GM12874 (cell line): ENCODE data around the gene S1PR3.

Experiments
- TF ChIP-seq, protein P1 (sequence below): IDR thresholded peaks from 2 replicates; pipeline ENCODE4 v1.5.1; 2011; ENCODE audit warnings: low read depth, mild to moderate bottlenecking, control low read depth, low read length, moderate library complexity; ENCODE audit not compliant: insufficient read depth

The S1PR3 gene

DNA sequence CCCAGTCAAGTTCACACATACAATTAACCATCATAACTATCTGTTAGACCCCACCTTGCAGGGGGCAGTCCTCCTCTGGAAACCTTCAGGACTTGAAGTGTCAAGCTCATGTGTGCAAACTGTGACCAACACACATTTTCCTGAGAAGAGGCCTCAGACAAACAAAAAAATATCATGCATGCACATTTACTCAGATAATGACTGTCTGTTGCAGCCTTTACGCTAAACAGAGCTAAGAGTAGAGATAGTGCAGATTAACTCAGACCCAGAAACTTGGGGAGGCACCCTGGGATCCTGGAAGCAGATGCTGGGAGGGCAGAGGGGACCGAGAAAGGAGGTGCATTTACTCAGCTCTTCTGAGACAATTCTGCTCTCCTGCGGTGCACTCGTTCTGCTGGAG lies 3.6 kb upstream of the S1PR3 start:
- TF ChIP-seq, protein P1, sequence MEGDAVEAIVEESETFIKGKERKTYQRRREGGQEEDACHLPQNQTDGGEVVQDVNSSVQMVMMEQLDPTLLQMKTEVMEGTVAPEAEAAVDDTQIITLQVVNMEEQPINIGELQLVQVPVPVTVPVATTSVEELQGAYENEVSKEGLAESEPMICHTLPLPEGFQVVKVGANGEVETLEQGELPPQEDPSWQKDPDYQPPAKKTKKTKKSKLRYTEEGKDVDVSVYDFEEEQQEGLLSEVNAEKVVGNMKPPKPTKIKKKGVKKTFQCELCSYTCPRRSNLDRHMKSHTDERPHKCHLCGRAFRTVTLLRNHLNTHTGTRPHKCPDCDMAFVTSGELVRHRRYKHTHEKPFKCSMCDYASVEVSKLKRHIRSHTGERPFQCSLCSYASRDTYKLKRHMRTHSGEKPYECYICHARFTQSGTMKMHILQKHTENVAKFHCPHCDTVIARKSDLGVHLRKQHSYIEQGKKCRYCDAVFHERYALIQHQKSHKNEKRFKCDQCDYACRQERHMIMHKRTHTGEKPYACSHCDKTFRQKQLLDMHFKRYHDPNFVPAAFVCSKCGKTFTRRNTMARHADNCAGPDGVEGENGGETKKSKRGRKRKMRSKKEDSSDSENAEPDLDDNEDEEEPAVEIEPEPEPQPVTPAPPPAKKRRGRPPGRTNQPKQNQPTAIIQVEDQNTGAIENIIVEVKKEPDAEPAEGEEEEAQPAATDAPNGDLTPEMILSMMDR, result no peak

DNA sequence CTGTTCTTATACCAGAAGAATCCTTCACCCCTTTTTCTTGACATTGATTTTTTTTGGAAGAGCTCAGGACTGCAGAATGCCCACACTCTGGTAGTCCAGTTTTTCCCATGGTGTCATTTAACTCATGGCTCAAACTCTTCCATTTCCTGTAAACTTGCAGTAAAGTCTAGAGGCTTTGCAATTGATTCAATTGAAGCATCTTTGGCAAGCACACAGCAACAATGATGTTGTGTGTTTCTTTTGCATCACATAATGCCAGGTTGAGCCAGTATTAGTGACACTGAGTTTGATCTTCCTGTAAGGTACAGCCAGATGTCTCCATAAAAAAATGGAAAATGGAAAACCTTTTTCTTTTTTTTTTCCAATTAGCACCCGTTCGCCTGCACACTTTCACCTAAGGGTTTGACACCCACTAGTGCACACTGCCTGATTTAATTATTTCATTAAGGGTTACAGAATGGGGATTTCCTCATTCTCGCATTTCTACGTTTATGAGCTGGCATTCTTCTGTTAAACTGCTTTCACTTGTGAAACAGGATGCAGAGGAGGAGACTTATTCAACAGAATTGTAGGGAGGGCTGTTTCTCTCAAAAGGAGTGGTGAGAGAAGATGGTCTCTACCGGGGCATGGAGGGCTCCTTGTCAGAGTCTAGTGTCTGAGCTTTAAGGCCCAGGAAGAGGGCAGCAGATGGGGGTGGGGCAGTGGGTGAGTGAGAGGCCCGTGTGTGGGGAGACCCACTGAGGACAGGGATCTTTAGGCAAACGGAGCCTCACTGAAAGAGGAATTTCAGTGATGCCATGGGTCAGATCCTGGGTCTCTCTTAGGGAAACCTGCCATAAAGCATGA lies 2.2 kb upstream of the S1PR3 start:
- TF ChIP-seq, protein P1, result no peak

DNA sequence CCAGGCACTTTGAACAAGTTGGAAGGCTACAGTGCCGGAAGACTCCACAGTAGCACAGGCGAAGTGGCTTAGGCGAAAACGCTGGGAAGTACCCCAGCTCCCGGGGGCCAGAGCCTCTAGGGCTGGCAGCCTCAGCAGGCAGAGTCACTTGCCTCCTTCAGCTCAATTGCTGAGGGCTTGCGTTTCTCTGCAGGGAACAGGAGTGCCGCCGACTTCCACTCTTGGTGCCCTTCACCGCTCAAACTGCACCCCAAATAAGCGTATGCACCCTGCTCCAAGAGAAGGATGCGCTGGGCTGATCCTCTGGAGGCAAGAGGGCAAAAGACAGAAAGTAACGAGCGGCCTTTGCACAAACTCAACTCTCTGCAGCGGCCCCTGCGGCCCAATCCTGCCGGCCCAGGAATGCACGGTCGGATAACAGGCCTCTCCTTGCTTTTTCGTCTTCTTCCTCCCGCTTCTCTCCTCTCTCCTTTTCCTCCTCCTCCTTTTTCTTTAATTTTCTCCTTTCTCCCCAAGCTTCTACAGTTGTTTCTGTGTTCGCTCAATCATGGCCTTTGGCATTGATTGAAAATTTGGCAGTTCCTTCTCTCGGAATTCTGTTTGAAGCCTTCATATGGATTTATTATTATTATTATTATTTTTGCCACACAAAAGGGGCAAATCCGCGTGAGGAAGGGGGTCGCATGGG lies 1.1 kb upstream of the S1PR3 start:
- TF ChIP-seq, protein P1, result no peak

DNA sequence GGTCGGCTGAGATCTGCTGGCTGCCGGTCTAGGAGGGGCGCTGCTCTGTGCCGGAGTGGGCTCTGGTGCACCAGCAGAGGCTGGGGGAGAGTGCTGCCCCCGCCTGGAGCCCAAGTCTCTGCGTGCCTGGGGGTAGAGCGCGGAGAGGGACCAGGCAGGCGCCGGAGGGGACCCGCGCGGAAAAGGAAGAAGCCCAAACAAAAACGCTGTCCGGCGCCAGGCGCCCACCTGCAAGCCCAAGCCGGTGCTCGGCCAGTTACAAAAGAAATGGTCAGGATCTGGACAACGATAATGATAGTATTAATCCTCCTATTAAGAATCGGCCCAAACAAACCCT lies 571 bp upstream of the S1PR3 start:
- TF ChIP-seq, protein P1, result no peak

DNA sequence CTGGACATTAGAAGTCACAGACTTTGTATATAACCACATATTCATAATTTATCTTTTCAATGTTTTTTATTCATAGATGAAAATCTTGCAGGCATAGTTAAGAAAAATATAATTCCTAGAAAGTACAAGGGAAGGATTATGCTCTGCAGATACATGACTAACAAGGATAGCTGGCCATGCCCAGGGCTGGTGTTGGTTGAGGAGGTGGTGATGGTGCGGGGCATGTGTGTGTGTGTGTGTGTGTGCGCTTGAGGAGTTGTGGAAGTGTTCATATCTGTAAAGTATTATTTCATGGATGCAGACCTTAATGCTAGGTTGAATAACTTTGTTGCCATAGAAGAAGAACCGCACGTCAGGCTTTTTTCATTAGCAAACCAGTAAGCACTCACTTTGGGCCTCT lies 1.3 kb downstream of the S1PR3 start:
- TF ChIP-seq, protein P1, result no peak

DNA sequence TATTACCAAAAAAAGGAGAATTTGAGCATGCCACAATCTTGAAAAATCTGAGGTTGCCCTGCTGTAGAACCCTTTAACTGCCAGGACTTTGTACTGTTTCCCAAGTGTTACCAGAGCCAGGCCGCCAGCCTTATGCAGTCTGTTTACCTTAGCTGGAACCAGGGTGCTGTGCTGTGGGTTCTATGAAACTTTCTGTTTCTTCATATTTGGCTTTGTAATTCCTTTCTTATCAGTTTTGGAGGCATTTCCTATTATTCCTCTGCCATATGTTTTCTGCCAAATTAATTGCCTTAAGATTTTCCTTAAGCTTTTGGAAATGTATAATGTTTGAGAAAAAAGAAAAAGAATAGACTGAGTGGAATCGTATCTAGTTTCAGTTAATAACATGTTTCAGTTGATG lies 2.1 kb downstream of the S1PR3 start:
- TF ChIP-seq, protein P1, result no peak

DNA sequence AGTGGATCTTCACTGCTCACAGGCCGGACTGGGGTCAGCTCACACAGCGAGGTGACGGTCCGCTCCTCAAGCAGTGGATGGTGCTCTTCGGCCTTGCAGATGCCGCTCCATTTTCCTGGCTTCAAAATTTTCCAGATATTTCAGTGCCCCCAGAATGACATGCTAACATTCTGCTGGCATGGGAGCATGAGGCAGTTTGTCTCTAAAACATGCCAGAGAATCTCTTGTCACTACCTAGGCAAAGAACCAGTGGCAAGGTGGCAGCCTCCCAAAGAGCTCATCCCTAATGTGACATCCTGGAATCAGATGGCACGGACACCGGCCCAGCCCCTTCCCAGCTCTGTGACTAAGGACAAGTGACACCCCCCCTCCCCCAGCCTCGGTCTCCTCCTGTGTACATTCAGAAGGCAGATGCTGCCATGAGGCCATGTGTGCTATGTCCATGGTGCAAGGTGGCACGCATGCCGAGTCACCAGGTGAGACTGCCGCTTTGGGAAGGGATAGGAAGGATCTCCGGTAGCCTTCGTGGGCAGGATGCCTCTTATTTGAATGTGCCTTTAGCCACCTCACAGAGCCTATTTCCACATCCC lies 2.7 kb downstream of the S1PR3 start:
- TF ChIP-seq, protein P1, result no peak
